Ureter (tissue), 1 donor: Measurements from ENCODE around the gene PGAP3. TPM values are rescaled to one million over a fixed set of nuclear protein-coding genes. Genes with fewer than 3 reads are reported as not detected.

Experiments used
- DNase-seq: peaks from one replicate; pipeline ENCODE4 v3.0.0-alpha.2; 2020; ENCODE audit warnings: low spot score
- total RNA-seq: library from RNA; stranded (reverse); gene quantifications from one replicate; pipeline ENCODE4 v1.2.4, GENCODE V29; 2023
- donor health status: DM: yes; HTN: yes; CAD: no.

The PGAP3 gene
- total RNA-seq, 1 donor from 2014 or later = 56.9 TPM

DNA sequence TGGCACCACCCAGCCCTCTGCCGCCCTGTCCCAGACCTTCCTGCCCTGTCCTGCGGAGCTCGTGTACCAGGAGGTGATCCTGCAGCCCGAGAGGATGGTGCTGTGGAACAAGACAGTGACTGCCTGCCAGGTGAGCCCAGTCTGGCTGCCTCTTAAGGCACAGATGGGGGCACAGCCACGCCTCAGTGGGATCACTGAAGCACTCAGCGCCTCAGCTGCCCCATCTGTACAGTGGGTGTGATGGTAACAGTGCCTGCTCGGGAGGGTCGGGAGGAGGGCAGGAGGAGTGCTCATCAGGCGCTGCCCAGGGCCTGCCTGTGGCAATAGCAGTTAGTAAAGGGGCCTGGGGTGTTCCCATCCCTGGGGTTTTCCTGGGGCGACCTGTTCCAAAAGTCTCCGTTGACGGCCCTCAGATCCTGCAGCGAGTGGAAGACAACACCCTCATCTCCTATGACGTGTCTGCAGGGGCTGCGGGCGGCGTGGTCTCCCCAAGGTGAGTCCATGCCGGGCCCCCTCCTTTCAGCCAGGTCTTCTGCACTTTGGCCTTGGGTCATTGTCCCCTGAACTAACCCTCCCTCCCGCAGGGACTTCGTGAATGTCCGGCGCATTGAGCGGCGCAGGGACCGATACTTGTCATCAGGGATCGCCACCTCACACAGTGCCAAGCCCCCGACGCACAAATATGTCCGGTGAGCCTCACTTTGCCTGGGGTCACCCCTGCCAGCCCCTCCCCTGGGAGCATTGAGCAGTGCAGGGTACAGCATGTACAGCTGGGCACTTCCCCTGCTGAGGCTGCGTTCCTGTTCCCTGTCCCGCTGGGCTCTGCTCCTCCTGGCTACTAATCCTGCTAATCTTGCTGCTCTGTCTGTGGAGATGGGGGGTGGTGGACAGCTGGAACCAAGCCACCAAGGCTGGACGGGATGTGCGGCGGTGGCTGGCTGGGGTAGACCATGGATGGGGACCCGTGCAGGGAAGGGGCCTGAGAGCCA lies 27.2 kb downstream of the PGAP3 start:
- no peak for DNase-seq

DNA sequence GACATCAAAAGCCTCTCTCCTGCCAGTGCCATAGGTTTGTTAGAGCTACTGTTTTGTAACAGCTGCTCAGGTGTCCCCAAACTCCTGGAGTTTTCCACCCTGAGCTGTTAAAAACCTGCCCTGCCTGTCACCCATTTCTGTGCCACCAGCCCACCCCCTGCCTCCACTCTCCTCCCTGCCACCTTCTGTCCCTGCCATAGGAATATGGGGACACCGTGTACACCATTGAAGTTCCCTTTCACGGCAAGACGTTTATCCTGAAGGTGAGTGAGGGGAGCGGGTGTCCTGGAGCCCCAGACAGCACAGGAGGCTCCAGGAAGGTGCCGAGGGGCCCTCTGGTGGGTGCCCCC lies 27.9 kb downstream of the PGAP3 start:
- no peak for DNase-seq

DNA sequence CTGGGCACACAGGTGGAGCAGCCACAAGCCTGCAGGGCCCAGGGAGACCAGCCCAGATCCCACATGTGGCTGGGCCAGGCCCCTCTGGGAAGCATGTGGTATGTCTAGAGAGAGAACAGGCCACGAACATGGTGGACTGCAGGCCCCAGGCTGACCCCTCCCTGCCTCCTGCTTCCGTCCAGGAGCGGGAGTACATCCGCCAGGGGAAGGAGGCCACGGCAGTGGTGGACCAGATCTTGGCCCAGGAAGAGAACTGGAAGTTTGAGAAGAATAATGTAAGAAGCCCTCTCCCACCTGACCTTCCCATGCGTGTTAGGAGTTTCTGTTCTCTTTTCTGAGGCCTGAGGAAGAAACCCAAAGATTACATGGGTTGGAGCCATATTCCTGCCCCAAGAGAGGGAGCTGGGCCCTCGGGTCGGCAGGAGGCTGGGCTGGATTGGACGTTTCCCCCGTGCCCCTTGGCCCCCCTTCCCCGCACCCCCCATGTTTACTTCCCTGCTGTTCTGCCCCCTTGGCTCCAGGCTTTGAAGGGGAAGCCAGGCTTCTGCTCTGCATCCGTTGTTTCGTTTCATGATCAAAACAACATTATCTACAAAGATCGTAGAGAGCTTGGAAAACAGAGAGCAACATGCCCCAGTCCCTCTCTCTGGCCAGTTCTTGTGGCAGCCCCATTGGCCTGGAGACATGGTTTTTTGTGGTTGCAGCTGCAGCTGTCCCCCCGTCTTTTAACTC lies 28.4 kb downstream of the PGAP3 start:
- DNase-seq = no peak

DNA sequence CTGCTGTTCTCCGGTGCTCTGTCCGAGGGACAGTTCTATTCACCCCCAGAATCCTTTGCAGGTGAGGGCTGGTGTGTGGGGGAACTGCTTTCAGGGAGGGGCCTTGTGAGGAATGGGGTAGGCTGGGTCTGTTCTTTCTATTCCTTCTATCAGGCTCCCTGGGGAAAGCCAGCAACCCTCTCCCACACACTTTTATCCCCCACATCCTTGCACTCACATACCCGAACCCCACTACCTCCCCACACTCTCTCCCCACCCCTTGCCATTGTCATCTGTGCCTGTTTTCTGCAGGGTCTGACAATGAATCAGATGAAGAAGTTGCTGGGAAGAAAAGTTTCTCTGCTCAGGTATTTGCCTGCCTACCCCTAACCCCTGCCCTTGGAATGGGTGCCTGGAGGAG lies 29.1 kb downstream of the PGAP3 start:
- no peak for DNase-seq

DNA sequence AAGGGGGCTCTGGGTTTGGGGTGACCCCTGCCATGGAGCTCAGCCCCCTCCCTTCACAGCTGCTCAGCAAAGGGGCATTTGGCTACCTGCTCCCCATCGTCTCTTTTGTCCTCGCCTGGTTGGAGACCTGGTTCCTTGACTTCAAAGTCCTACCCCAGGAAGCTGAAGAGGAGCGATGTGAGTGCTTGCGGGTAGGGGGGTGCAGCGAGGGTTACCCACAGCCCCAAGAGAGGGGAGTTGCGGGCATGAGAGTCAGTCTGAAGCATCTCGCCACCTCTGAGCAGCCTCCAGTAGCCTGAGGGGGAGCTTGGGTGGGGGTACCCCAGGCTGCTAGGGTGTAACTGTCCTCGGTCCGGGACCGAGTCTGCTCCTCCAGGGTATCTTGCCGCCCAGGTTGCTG lies 29.5 kb downstream of the PGAP3 start:
- DNase-seq = no peak

DNA sequence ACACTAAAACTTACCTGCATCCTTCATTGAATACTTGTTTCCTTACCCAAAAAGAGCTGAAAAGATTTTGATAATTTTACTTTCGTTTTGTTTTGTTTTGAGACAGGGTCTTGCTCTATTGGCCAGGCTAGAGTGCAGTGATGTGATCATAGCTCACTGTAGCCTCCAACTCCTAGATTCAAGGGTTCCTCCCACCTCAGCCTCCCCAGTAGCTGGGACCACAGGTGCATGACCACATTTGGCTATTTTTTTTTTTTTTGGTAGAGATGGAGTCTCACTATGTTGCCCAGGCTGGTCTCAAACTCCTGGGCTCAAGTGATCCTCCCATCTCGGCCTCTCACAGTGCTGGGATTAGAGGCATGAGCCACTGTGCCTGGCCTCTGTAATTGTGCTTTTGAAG lies 32.8 kb downstream of the PGAP3 start:
- DNase-seq = no peak

DNA sequence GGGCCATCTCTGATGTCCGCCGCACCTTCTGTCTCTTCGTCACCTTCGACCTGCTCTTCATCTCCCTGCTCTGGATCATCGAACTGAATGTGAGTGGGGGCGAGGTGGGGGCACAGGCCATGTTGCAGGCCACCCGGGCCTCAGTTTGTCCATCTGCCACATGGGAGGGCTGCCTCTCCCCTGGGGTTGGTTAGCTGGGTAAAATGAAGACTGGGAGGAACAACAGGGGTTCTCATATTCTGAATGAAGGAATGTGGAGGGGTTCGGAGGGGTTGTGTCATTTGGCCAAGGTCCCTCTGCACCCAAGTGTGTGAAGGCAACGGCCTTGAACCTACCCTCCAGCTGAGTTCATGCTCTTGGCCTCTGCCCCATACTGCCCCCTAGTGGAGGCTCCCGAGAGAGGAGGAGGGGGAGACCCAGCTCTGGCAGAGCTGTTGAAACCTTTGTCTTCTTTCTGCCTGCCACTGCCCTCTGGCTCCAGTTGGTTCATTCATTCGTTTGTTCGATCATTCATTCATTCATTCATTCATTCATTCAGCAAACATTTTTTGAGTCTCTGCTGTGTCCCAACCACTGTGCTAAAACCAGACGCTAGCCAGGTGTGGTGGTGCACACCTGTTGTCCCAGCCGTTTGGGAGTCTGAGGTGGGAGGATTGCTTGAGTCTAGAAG lies 34.1 kb downstream of the PGAP3 start:
- no peak for DNase-seq

DNA sequence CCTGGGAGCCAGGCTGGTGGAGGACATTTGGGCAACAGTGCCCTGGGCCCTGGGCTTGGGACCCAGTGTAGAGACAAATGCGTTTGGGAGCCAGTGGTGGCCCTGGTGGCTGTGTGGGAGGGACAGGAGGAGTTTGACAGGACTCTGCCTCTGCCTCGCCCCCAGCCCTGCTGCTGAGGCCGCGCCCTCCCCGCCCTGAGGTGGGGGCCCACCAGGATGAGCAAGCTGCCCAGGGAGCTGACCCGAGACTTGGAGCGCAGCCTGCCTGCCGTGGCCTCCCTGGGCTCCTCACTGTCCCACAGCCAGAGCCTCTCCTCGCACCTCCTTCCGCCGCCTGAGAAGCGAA lies 34.6 kb downstream of the PGAP3 start:
- DNase-seq = no peak

DNA sequence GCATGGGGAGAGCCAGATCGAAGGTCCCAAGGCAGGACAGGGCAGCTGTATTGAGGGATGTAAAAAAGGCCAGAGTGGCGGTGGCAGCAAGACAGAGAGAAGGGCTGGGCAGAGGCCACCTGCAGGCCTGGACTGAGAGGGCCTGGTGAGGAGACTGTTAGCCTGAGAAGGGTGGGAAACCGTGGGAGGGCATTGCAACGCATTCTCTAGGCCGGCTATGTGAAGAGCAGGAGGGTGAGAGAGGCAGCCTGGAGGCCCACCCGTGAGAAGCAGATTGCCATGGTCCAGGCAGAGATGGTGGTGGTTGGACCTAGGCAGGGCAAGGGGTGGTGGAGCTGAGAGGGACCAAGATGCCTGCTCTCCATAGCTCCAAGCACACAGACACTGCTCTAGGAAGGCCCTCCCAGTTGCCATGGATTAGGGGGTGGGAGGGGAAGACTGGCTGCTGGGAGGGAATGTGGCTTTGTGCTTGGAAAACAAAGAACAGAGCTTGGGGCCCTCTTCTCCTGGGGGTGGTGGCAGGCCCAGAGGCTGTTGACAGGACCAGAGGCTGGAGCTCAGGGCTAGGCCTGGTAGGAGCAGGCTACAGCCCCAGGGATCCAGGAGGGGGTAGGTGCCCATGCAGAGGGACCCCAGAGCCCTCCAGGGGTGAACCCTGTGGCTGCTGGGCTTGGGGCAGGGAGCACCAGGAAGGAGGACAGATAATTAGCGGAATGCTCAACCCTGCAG lies 35.1 kb downstream of the PGAP3 start:
- no peak for DNase-seq

DNA sequence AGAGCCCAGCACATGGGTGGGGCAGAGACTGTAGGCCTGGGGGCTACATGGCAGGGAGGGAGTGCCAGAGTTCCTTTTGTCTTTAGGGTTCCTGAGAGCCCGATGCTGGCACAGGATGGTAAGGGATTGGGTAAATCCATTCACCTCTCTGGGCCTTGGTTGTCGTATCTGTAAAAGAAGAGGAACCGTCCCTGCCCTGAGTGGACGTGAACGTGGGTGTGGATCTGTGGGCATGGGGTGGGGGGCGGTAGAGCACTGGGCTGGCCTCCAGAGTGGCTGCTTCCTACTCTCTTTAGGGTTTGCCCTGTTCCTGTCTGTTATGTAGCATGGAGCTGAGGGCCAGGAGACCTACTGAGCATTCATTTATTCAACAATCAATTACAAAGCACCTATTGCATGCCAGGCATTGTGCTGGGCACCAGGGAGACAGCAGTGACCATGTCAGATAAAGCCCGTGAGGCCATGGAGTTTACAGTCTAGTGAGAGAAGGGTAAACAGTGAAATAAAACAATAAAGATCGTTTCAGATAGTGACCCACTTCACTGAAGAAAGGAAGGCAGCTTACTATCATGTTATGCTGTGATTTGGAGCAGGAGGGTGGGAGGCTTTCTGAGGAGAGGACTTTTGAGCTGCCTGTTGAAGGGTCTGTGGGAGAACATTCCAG lies 35.8 kb downstream of the PGAP3 start:
- no peak for DNase-seq

DNA sequence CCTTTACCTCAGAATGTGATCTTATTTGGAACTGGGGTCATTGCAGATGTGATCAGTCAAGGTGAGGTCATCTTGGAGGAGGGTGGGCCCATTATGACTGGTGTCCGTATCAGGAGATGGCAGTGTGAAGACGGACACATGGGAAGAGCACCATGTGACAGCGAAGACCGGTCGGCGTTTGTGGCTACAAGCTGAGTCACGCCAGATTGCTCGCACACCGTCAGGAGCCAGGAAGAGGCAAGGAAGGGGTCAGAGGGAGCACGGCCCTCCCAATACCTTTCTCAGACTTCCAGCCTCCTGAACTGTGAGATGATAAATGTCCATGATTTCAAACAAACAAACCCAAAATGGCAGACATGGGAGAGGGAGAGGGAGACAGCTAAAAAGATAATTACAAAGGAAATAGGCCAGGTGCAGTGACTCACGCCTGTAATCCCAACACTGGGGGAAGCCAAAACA lies 37.7 kb downstream of the PGAP3 start:
- DNase-seq = no peak

DNA sequence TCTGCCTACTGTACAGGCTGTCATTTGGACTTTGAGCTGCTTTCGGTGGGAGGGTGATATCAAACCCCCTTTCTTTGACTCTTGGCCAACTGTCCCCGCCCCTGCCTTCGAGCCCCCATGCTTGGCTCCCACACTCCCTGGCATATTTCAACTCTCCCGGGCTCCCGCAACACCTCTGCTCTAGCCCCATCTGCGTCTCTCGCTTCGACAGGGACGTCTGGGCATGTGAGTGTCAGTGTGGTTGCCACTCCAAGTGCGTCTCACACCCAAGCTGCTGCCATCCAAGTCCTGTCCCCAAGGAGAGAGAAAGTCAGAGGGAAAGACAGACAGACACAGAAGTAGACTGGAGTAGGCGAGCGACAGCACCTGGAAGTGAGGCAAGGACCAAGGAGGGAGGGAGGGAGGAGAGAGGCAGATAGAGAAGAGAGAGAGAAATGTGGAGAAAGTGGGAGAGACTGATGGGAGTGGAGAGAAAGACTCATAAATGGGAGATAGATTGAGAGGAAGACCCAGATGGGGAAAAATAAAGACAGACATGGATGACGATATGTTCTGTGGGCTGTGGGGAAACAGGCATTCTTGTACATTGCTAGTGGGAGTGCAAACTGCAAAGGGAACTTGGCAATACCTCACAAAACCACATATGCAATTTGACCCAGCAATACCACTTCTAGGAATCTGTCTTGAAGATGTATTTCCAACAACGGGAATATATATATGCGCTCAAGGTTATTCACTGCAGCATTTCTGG lies 39.1 kb downstream of the PGAP3 start:
- DNase-seq = no peak

DNA sequence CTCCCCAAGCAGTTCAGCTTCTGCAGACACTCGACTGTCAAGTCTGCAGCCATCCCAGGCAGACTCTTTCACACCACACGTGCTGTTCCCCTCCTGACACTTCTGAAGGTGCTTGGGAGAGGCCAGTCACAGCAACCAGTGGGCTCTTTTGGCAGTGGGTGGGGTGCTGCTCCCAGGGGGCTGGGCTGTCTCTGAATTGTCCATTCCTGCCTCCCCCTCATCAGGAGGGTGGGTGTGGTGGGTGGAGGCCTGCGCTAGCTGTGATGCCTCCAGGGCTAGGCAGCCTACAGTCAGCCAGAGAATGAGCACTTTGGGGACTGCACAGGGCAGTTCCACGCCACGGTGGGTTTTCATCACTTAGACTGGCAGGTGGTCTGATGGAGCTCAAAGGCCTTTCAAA lies 40.6 kb downstream of the PGAP3 start:
- no peak for DNase-seq

DNA sequence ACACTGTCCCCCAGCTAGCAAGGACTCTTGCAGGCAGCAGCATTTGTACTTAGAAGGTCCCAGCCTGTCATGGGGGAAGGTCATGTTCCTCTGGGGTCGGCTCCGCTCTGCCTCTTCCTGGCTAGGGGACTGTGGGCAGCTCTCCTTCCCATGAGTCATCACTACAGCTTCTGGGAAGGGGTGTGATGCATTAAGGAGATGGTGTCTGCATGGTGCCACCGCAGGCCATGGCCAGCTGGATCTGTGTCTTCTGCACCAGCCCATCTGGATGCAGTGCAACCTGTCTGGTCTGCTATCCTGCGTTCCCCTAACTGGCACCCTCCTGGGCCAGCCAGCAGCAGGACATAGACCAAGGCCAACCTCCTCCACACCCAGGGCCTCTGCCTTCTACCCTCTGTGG lies 44.6 kb downstream of the PGAP3 start:
- DNase-seq = no peak

DNA sequence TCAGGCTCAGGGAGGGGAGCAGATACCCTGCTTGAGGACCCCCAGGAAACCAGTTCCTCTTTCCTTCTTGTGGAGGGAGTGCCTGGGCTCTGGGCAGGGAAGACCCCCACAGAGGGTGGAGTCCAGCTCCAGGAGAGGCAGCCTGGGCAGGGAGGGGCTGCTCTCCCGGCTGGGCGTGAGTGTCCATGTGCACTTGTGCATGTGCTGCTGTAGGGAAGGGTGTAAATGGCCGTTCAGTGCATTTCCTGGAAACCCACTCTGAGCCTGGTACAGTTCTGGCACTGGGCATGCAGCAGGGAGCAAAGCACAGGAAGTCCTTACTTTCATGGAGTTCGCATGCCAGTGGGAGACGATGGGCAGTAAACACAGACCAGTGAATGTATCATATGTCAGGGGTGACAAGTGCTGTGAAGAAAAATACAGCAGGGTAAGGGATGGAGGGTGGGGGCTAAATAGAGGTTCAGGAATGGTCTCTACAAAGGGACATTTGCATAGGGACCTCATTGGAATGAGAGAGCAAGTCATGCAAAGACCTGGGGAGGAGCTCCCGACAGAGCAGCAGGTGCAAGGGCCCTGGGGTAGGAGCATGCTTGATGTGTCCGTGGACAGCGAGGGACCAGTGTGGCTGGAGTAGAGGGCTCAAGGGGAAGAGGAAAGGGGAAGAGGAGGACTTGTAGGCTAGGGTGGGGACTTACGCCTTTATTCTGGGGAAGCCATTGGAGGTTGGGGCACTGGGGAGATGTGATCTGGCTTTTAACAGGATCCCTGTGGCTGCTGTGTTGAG lies 45.4 kb downstream of the PGAP3 start:
- no peak for DNase-seq

DNA sequence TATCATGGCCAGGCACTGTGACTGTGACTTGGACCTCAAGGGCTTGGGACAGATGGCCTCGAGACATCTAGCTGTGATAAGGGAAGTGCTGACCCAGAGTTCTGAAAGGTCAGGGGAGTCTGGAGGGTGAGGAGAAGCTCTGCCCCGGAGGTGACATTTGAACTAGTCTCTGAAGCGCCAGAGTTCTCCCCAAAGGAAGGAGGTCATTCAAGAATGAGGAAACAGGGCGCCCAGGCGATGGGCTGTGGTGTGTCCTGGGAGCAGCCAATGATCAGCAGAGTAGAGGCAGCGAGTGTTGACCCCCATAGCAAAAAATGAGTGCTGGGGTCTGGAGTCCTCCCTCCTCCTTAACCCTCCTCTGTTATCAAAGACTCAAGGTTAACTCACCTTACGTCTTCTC lies 46.0 kb downstream of the PGAP3 start:
- no peak for DNase-seq

DNA sequence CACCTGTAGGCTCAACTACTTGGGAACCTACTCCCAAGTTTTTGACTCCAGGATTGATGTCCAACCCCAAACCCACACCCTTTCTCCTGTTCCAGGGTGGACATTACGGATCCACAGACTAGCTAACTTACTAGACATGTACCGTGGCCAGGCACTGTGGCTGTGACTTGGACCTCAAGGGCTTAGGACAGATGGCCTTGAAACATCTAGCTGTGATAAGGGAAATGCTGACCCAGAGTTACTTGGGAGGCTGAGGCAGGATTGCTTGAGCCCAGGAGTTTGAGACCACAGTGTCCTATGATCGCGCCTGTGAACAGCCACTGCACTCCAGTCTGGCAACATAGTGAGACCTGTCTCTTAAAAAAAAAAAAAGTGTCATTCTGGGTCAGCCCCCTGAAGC lies 46.8 kb downstream of the PGAP3 start:
- DNase-seq = no peak

DNA sequence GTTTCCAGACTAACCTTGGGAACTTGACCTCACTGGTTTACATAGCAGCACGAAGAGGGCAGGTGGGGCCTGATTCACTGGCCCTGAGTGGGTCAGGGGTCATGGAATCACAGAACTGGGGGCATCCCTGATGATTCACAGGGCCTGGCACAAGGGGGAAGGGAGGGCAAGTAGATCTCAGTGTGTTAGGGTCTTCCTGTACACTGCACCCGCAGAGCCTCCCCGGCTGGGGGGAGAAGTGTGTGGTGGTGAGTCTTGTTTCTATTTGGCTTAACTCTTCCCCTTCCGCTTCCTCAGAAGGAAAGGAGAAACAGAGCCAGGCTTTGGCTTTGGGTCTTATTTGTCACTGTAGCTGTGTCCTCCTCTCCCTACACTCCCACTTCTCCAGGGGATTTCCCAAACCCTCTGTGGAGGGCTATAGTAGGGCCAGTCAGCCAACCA lies 47.2 kb downstream of the PGAP3 start:
- no peak for DNase-seq

DNA sequence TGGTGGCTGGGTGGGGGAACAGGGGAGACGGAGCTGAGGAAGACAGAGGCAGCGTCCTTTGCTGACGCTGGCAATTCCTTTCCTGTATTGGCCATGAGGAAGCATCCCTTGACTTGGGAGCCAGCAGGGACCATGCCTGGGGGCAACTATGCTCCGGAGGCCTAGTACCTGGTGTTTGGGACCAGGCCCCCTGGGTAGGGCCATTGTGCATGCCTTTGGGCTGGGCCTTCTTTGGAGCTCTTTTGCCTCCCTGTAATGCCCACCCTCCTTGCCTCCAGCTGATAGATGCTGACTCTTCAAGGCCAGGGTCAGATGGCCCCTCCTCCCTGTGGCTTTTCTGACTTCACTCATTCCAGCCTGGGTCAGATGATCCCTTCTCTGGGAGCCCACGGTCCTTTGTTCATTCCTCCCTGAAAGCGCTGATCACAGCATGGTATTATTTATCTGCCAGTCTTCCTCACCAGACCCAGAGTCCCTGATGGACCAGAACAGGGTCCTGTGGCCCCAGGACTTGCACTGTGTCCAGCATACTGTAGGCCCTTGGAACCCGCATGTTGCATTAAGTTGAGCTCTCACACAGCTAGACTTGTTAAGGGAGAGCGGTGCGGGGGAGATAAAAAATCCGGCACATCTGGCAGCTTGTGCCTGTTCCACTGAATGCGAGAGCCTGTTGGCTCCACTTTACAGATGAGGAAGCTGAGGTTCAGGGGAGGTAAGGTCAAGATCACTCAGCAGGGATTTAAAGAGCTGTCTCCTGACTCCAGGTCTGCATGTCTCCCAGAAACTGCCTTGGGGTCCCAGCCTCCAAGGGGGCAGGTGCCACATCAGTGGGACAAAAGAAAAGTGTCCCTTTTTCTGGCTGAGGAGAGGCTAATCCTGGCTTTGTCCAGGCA lies 48.0 kb downstream of the PGAP3 start:
- DNase-seq = no peak
